GM12864 (cell line): Measurements from ENCODE around the gene TNFAIP8L3.
"Not testable (repeated sequence)": the region's sequence is repeated elsewhere in the genome, so short reads cannot be mapped to it uniquely, and the experiment has no call there.

Experiments used
- DNase-seq: peaks from one replicate; pipeline ENCODE4 v3.0.0-alpha.2; 2011; ENCODE audit warnings: low read depth
- H3K4me3 ChIP-seq: 2 replicates; pipeline ENCODE4 v1.5.1; 2011; ENCODE audit warnings: mild to moderate bottlenecking, low read depth, low read length, control low read depth
- CTCF ChIP-seq: IDR thresholded peaks from 2 replicates; pipeline ENCODE4 v1.5.1; 2011; ENCODE audit warnings: low read depth, mild to moderate bottlenecking, moderate library complexity, low read length, control low read depth, inconsistent platforms; ENCODE audit errors: missing control alignments

TNFAIP8L3 gene

GRCh38 chr15:51094606-51095569 lies at the start of gene TNFAIP8L3:
Gene TNFAIP8L3, minus strand, starts transcription at chr15:51094906. Its CDS starts 311 bp downstream, at chr15:51094595.
- H3K4me3 ChIP-seq = peak within 1 kb of the TSS; percentile 38
- no peak for DNase-seq
- TF ChIP-seq CTCF = no peak

GRCh38 chr15:51144021-51144532 lies 49.4 kb upstream of the TNFAIP8L3 start:
- TF ChIP-seq CTCF = no peak
- DNase-seq = no peak
- H3K4me3 ChIP-seq = no peak overlapping the region

- not testable (repeated sequence) for H3K4me3 ChIP-seq
These were observed 45.6 kb upstream of the TNFAIP8L3 start for GRCh38 chr15:51140347-51140746.

GRCh38 chr15:51139091-51139490 lies 44.4 kb upstream of the TNFAIP8L3 start:
- no peak for TF ChIP-seq CTCF
- no peak for DNase-seq
- no peak overlapping the region for H3K4me3 ChIP-seq

More at GRCh38 chr15:51140347-51140746, 45.6 kb upstream of the TNFAIP8L3 start:
- DNase-seq = not testable (repeated sequence)

- DNase-seq = no peak
- H3K4me3 ChIP-seq = no peak overlapping the region
- TF ChIP-seq CTCF = no peak
These were observed 43.2 kb upstream of the TNFAIP8L3 start for GRCh38 chr15:51137880-51138430.

GRCh38 chr15:51137024-51137423 lies 42.3 kb upstream of the TNFAIP8L3 start:
- no peak for TF ChIP-seq CTCF
- no peak for DNase-seq
- no peak overlapping the region for H3K4me3 ChIP-seq

- no peak for TF ChIP-seq CTCF
- H3K4me3 ChIP-seq = no peak overlapping the region
- DNase-seq = no peak
These were observed 40.6 kb upstream of the TNFAIP8L3 start for GRCh38 chr15:51135276-51135675.
